Brain microvascular endothelial cell (primary cell): Measurements from ENCODE around the gene TAF3.

Experiments used
- DNase-seq: peaks from one replicate; pipeline ENCODE4 v3.0.0-alpha.2; 2020
- H3K27ac ChIP-seq: fragments of 250-450 bp; sonication (Bioruptor Pico); 2 replicates; pipeline ENCODE4 v1.5.1; 2020; ENCODE audit warnings: mild to moderate bottlenecking, moderate library complexity
- H3K27me3 ChIP-seq: fragments of 250-450 bp; sonication (Bioruptor Pico); replicated peaks from 2 replicates; pipeline ENCODE4 v1.5.1; 2020; ENCODE audit warnings: mild to moderate bottlenecking
- H3K36me3 ChIP-seq: fragments of 250-450 bp; sonication (Bioruptor Pico); replicated peaks from 2 replicates; pipeline ENCODE4 v1.5.1; 2020; ENCODE audit warnings: mild to moderate bottlenecking
- H3K4me3 ChIP-seq: 2 replicates; pipeline ENCODE4 v1.5.1; 2011; ENCODE audit warnings: low read depth, mild to moderate bottlenecking, control low read depth, low read length, moderate library complexity
- CTCF ChIP-seq: IDR thresholded peaks from 2 replicates; pipeline ENCODE4 v1.5.1; 2011; ENCODE audit warnings: low read depth, mild to moderate bottlenecking, moderate library complexity, low read length, control low read depth, inconsistent platforms; ENCODE audit errors: missing control alignments
- in situ Hi-C: cut with HindIII; loops from 2 replicates; pipeline ENCODE4 v1.10.0; 2017; ENCODE audit warnings: low sequenced_read_pairs, low pct_ligation_motif_present

The TAF3 gene

DNA sequence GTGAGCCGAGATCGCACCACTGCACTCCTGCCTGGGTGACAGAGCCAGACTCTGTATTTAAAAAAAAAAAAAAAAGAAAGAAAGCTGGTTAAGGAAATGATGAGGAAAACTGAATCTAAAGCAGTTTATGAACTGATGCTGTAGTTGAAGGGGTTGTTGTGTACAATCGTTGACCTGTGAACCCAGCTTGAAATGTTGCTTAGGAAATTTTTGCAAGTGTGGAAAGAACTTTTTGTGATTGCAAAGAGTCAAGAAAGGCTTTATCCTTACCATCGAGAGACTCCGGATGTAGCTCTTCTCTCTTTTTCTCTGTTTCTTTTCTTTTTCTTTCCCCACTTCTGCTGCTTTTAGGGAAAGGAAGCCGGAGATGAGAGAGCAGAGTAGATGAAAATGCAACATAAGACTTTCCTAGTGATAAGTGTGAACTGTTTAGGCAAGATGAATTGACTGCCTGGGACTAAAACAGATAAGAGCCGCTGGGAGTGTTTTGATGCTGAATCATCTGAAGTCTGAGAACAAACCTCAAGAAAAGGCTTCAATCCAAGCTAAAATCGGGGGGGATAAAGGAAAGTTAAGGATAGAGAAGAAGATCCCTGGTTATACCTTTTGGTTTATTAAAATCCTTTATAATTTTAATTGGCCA is 69.0 kb downstream of the TAF3 start:
- no peaks in the 10 kb centered on the region for H3K27me3 ChIP-seq
- no peak for TF ChIP-seq CTCF
- DNase-seq = peak; percentile 68
- H3K36me3 ChIP-seq = no peaks in the 10 kb centered on the region
- in situ Hi-C loops = no loop called here
- no peak overlapping the region for H3K27ac ChIP-seq
- H3K4me3 ChIP-seq = no peak overlapping the region

GRCh38 chr10:7889947-7890542 is 71.7 kb downstream of the TAF3 start:
- H3K27me3 ChIP-seq = no peaks in the 10 kb centered on the region
- in situ Hi-C loops = no loop called here
- no peak overlapping the region for H3K4me3 ChIP-seq
- no peak overlapping the region for H3K27ac ChIP-seq
- H3K36me3 ChIP-seq = no peaks in the 10 kb centered on the region
- DNase-seq = no peak
- no peak for TF ChIP-seq CTCF

GRCh38 chr10:7890781-7891180 is 72.5 kb downstream of the TAF3 start:
- H3K4me3 ChIP-seq = no peak overlapping the region
- H3K36me3 ChIP-seq = no peaks in the 10 kb centered on the region
- DNase-seq = no peak
- in situ Hi-C loops = no loop called here
- H3K27ac ChIP-seq = no peak overlapping the region
- no peak for TF ChIP-seq CTCF
- H3K27me3 ChIP-seq = no peaks in the 10 kb centered on the region

GRCh38 chr10:7891634-7892033 is 73.3 kb downstream of the TAF3 start:
- H3K27ac ChIP-seq = no peak overlapping the region
- no peak for TF ChIP-seq CTCF
- in situ Hi-C loops = no loop called here
- no peaks in the 10 kb centered on the region for H3K27me3 ChIP-seq
- H3K36me3 ChIP-seq = no peaks in the 10 kb centered on the region
- no peak overlapping the region for H3K4me3 ChIP-seq
- no peak for DNase-seq

GRCh38 chr10:7892146-7892545 is 73.8 kb downstream of the TAF3 start:
- no peaks in the 10 kb centered on the region for H3K36me3 ChIP-seq
- in situ Hi-C loops = no loop called here
- no peaks in the 10 kb centered on the region for H3K27me3 ChIP-seq
- no peak overlapping the region for H3K27ac ChIP-seq
- TF ChIP-seq CTCF = no peak
- H3K4me3 ChIP-seq = no peak overlapping the region
- DNase-seq = no peak

- Histone ChIP-seq H3K4me3 (no peak overlapping the region), H3K27ac (no peak overlapping the region), H3K27me3 (no peaks in the 10 kb centered on the region), H3K36me3 (no peaks in the 10 kb centered on the region)
- TF ChIP-seq CTCF = no peak
- in situ Hi-C loops = no loop called here
- no peak for DNase-seq
Observed at GRCh38 chr10:7895699-7896090, 77.4 kb downstream of the TAF3 start.
